NCI-H446 treated with DMSO at 0.1 percent for 48 hours (cell line): ENCODE data around the gene HACE1.
"Not testable (repeated sequence)": the region's sequence is repeated elsewhere in the genome, so short reads cannot be mapped to it uniquely, and the experiment has no call there.

Experiments
- DNase-seq: peaks from one replicate; lab custom pipeline; 2025; lab: John Stamatoyannopoulos, UW

Gene HACE1, protein sequence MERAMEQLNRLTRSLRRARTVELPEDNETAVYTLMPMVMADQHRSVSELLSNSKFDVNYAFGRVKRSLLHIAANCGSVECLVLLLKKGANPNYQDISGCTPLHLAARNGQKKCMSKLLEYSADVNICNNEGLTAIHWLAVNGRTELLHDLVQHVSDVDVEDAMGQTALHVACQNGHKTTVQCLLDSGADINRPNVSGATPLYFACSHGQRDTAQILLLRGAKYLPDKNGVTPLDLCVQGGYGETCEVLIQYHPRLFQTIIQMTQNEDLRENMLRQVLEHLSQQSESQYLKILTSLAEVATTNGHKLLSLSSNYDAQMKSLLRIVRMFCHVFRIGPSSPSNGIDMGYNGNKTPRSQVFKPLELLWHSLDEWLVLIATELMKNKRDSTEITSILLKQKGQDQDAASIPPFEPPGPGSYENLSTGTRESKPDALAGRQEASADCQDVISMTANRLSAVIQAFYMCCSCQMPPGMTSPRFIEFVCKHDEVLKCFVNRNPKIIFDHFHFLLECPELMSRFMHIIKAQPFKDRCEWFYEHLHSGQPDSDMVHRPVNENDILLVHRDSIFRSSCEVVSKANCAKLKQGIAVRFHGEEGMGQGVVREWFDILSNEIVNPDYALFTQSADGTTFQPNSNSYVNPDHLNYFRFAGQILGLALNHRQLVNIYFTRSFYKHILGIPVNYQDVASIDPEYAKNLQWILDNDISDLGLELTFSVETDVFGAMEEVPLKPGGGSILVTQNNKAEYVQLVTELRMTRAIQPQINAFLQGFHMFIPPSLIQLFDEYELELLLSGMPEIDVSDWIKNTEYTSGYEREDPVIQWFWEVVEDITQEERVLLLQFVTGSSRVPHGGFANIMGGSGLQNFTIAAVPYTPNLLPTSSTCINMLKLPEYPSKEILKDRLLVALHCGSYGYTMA

GRCh38 chr6:104859225-104860146 lies at the start of gene HACE1:
Gene HACE1 (minus strand): TSS chr6:104859919. CDS start chr6:104859642, 277 bp downstream.
- peak; percentile 69 for DNase-seq

DNA sequence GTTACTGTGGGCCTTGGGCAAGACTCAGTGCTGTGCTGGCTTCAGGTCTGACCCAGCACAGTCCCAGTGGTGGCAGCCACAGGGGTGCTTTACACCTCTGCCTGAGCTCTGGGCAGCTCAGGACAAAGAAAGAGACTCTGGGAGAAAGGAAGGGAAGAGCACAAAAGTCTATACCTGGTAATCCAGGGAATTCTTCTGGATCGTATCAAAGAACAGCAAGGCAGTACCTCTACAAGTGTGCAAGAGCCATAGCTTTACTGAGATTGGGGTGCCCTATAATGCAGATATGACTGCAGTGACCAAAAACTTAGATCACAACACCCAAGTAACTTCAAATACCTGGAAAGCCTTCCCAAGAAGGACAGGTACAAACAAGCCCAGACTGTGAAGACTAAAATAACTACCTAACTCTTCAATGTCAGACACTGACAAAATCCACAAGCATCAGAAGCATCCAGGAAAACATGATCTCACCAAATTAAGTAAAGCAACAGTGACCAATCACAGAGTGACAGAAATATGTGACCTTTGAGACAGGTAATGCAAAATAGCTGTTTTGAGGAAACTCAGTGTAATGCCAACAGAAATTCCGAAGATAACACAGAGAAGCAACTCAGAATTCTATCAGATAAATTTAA lies 49.3 kb upstream of the HACE1 start:
- DNase-seq, result no peak

DNA sequence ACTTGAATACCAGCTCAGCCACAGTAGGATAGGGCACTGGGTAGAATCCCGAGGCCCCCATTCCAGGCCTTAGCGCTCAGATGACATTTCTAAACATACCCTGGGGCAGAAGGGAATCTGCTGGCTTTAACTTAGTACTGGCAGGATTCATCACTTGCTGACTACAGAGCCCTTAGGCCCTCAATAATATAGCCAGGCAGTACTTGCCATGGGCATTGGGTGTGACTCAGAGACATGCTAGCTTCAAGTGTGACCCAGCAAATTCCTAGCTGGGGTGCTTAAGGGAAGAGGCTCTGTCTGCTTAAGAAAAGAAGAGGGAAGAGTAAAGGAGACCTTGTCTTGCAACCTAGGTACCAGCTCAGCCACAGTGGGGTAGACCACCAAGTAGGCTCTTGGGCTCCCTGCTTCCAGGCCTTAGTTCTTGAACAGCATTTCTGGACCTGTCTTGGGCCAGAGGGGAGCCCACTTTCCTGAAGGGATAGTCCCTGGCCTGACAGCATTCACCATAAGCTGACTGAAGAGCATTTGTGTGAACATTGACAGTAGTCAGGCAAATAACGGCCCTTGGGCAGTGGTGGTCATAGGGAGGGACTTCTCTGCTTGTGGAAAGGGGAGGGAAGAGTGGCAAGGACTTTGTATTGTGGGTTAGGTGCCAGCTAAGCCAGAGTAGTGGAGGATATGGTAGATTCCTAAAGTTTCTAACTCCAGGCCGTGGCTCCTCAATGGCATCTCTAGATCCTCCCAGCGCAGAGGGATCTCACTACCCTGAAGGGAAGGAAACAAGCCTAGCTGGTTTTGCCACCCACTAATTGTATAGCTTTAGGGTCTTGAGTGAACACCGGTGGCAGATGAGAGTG lies 48.5 kb upstream of the HACE1 start:
- DNase-seq, result no peak

DNA sequence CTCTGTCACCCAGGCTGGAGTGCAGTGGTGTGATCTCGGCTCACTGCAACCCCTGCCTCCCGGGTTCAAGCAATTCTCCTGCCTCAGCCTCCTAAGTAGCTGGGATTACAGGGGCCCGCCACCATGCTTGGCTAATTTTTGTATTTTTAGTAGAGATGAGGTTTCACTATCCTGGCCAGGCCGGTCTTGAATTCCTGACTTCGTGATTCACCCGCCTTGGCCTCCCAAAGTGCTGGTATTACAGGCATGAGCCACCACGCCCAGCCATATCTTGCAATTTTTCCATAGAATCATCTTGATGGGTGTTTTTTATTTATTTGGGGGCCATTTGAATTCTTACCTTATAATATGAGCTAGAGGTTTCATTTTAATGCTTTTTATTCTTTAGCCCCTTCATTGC lies 39.2 kb upstream of the HACE1 start:
- not testable (repeated sequence) for DNase-seq

DNA sequence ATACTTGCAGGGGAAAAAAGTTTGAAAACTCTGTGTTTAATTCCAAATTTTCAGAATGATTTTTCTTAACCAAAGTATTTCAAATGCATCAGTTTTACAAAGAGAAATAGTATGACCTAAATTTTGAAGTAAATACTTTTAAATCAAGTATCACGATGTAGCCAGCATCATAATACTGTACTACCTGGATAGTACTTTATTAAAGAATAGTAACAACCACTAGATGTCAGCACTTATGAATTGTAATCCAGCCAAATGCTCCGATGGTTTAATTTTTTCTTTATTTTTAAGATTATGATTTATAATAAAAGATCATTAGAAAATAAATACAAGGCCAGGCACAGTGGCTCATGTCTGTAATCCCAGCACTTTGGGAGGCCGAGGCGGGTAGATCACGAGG lies 37.2 kb upstream of the HACE1 start:
- no peak for DNase-seq

GRCh38 chr6:104888066-104888465 lies 28.3 kb upstream of the HACE1 start:
- no peak for DNase-seq

GRCh38 chr6:104887350-104887749 lies 27.6 kb upstream of the HACE1 start:
- DNase-seq, result no peak

GRCh38 chr6:104885518-104886043 lies 25.9 kb upstream of the HACE1 start:
- DNase-seq, result no peak

DNA sequence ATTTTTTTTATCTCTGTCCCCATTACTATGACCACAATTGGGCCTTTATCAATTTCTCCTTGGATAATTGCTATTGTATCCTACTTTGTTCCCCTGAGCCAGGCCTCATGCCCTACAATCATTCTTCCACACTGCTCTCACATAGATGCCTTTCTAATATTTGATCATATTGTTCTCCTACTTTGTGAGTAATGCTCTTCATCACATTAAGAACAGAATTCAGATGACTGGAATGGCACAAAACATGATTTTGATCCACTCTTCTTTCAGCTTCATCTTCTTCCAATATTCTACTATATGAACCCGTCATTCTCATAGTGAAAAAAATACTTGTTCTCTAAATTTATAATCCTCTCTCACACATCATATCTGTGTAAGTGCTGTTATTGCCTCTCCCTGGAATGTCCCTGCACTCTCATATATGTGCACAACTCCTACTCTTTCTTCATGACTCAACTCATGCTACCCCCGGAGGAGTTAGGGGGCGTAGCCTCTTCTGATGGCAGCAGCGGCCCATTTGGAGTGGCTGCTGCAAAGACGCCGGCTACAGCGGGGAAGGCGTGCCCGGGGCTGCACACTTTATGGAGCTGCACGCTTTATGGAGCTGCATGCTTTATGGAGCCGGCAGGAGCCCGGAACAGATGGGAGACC lies 25.3 kb upstream of the HACE1 start:
- DNase-seq, result no peak

- no peak for DNase-seq
Observed at GRCh38 chr6:104881964-104882668, 22.4 kb upstream of the HACE1 start.

DNA sequence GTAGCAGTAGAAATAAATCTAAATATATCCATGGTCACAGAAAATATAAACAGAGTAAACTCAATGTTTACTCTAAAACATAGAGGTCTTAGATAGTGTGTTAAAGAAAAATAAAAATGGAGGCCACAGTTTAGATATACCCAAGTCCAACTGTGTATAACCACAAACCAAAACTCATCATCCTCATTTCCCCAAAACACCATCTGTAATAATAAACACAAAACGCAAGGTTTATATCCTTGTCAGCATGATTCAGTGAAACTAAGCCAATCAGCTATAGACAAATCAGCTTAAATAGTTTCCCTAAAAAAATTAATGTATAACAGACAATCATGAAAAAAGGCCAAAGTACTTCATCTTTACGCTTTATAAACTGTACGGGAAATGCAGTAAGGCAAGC lies 2.7 kb upstream of the HACE1 start:
- DNase-seq, result no peak

DNA sequence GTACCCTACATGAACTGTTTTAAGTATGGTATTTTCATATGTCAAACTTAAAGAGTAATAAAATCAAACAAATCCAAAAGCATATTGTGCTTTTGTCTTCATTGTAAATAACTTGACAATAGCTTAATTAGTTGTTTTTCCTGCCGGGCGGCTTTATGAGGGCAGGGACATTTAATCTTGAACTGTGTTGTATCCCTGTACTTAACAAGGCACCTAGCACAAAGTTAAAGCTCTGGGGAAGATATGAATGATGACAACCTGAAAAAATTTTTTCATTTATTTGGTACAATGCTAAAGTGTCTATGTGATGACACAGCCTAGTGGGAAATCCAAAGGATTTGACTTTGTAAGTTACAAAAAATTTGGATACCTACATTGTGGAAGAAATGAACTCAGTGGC lies 502 bp upstream of the HACE1 start:
- DNase-seq, result no peak

DNA sequence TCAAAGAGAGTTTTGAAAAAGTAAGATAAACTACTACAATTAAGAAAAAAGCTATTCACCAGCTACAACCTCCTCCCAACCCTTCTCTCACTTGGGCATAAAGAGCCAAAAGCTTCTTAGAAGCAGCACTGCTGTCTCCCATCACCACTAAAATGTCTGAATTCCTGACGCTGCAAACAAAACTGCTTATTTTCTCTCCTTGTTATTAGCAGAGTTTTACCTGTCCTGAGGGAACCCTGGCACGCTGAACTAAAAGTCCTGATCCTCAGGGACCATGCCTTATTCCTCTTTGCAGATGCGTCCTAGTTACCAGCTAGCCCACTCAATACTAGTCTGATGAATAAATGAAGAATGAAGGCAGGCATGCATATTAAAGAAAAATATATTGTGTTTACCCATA lies 1.1 kb downstream of the HACE1 start:
- no peak for DNase-seq

DNA sequence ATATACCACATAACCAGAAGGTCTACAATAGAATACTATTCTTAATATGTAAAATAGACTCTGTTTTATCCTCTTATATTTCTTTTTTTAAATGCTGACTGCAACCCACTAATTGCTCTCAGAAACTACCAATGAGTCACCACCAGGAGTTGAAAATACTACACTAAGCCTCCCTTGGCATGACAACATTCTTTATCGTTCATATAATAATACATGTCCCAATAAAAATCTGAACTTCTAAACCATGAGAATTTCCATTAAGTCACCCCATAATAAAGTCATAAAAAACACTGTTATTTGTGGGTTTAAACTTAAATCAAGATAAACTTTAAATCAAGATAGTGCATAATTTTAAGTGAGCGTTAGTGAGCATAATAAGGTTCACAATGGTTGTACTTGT lies 4.2 kb downstream of the HACE1 start:
- no peak for DNase-seq

DNA sequence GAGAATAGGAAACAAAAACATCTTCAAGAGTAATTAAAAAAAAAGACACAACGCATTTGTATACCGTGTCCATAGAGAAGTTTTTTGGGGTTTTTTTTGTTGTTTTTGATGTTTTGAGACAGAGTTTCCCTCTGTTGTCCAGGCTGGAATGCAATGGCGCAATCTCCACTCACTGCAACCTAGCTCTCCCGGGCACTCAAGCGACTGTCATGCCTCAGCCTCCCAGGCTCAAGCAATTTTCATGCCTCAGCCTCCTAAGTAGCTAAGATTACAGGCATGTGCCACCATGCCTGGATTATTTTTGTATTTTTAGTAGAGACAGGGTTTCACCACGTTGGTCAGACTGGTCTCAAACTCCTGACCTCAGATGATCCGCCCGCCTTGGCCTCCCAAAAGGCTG lies 12.0 kb downstream of the HACE1 start:
- not testable (repeated sequence) for DNase-seq

- DNase-seq, result no peak
Observed at GRCh38 chr6:104843229-104843628, 16.5 kb downstream of the HACE1 start.

DNA sequence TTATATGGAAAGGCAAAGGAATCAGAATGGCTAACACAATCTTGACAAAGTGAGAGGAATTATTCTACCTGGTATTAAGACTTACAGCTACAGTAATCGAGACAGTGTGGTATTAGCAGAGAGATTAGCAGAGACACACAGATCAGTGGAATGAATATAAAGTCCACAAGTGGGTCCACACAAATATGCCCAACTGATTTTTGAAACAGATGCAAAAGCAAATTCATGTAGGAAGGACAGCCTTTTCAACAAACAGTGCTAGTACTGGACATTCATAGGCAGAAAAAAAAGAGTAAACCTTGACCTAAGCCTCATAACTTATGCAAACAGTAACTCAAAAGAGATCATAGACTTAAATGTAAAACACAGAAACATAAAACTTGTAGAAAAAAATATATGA lies 22.6 kb downstream of the HACE1 start:
- no peak for DNase-seq

- not testable (repeated sequence) for DNase-seq
Observed at GRCh38 chr6:104836479-104837020, 23.2 kb downstream of the HACE1 start.

GRCh38 chr6:104835782-104836181 lies 23.9 kb downstream of the HACE1 start:
- no peak for DNase-seq
